Natural killer cell (primary cell): ENCODE measurements around the gene PCBD1. TPM values are rescaled to one million over a fixed set of nuclear protein-coding genes. Genes with fewer than 3 reads are reported as not detected.
A peak's percentile ranks its signal among the peaks of the same experiment; 100 is the strongest.

Source experiments
- ATAC-seq, 3 donors: fragments of 150-1000 bp in 2 of 3; fragments of 200-7000 bp in 1 of 3; cut with Tn5 transposase; 1 replicate in 1 of 3; 2 replicates in 2 of 3; pipeline ENCODE4 v1.10.0; 2021; ENCODE audit warnings: mild to moderate bottlenecking in 2 of 3, moderate library complexity in 2 of 3
- DNase-seq, 2 donors: peaks; one replicate each; pipeline versions ENCODE4 v3.0.0 to v3.0.0-alpha.2; 2013 to 2021; ENCODE audit warnings: mixed read lengths in 1 of 2
- H3K27ac ChIP-seq: one replicate; pipeline ENCODE4 v1.5.1; 2013; ENCODE audit warnings: mild to moderate bottlenecking, low read length
- H3K27me3 ChIP-seq: one replicate; pipeline ENCODE4 v1.6.1; 2013; ENCODE audit warnings: low read length; ENCODE audit not compliant: control insufficient read depth, insufficient read depth
- H3K36me3 ChIP-seq: one replicate; pipeline ENCODE4 v1.6.1; 2013; ENCODE audit warnings: low read length; ENCODE audit not compliant: control insufficient read depth, insufficient read depth
- H3K4me1 ChIP-seq: one replicate; pipeline ENCODE4 v1.6.1; 2013; ENCODE audit warnings: low read length; ENCODE audit not compliant: control insufficient read depth, insufficient read depth
- H3K4me3 ChIP-seq: one replicate; pipeline ENCODE4 v1.5.1; 2013; ENCODE audit warnings: low read length
- H3K9me3 ChIP-seq: one replicate; pipeline ENCODE4 v1.6.1; 2013; ENCODE audit warnings: low read length; ENCODE audit not compliant: control insufficient read depth, insufficient read depth
- H3K27ac Mint-ChIP-seq, 2 donors: one replicate each; pipeline ENCODE4 v1.8.0; 2022; ENCODE audit warnings: mild to moderate bottlenecking in 2 of 2, mixed read lengths in 2 of 2, moderate library complexity in 1 of 2
- H3K27me3 Mint-ChIP-seq, 2 donors: one replicate each; pipeline ENCODE4 v1.8.0; 2022; ENCODE audit warnings: low read depth in 2 of 2, mixed read lengths in 2 of 2
- H3K36me3 Mint-ChIP-seq: one replicate; pipeline ENCODE4 v1.8.0; 2022; ENCODE audit warnings: mixed read lengths
- H3K4me1 Mint-ChIP-seq, 2 donors: one replicate each; pipeline ENCODE4 v1.8.0; 2022; ENCODE audit warnings: mixed read lengths in 2 of 2
- H3K4me3 Mint-ChIP-seq: one replicate; pipeline ENCODE4 v1.8.0; 2022; ENCODE audit warnings: mild to moderate bottlenecking, moderate library complexity, mixed read lengths
- H3K9me3 Mint-ChIP-seq, 2 donors: one replicate each; pipeline ENCODE4 v1.8.0; 2022; ENCODE audit warnings: mixed read lengths in 2 of 2
- WGBS: methylation state at CpG from one replicate; pipeline ENCODE4 v1.1.7; 2013; ENCODE audit warnings: missing lambda C conversion rate; ENCODE audit not compliant: insufficient coverage; 5-methylcytosine and 5-hydroxymethylcytosine counted together
- intact Hi-C: fragments of 100-400 bp; cut with micrococcal nuclease; formaldehyde crosslinking; loops from one replicate; pipeline ENCODE4 v1.14.2; 2022
- total RNA-seq, 4 donors: library from RNA; stranded (reverse); fragments of 120-200 nt in 1 of 4; gene quantifications; one replicate each; pipeline versions ENCODE4 v1.2.3 to v1.2.4, GENCODE V29; 2013 to 2022
- TF ChIP-seq, protein P1 (sequence below): fragments of 200-600 bp; IDR thresholded peaks from one replicate; pipeline ENCODE4 v1.8.0; 2022; ENCODE audit warnings: antibody characterized with exemption

The PCBD1 gene
- total RNA-seq, 3 donors from 2014 or later (not counting 1 experiment from before 2014, with no cell fraction given) = 7.2 to 15.3 (median 10.4) TPM

GRCh38 chr10:70886921-70887665, 1.3 kb downstream of the PCBD1 start:
- peaks cover 11% of the 10 kb centered on the region for H3K4me1 ChIP-seq
- H3K27ac ChIP-seq = peak overlapping the region; percentile 37
- no peak for ATAC-seq
- 84% methylated on average over 12 of the region's 12 CpGs for WGBS
- H3K27ac Mint-ChIP-seq = peak overlapping the region; percentile 21 to 73
- TF ChIP-seq, protein P1, sequence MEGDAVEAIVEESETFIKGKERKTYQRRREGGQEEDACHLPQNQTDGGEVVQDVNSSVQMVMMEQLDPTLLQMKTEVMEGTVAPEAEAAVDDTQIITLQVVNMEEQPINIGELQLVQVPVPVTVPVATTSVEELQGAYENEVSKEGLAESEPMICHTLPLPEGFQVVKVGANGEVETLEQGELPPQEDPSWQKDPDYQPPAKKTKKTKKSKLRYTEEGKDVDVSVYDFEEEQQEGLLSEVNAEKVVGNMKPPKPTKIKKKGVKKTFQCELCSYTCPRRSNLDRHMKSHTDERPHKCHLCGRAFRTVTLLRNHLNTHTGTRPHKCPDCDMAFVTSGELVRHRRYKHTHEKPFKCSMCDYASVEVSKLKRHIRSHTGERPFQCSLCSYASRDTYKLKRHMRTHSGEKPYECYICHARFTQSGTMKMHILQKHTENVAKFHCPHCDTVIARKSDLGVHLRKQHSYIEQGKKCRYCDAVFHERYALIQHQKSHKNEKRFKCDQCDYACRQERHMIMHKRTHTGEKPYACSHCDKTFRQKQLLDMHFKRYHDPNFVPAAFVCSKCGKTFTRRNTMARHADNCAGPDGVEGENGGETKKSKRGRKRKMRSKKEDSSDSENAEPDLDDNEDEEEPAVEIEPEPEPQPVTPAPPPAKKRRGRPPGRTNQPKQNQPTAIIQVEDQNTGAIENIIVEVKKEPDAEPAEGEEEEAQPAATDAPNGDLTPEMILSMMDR = no peak
- H3K9me3 ChIP-seq = no peaks in the 10 kb centered on the region
- peaks cover 0 to 19% of the 10 kb centered on the region in 2 donors for H3K4me1 Mint-ChIP-seq
- no peak for DNase-seq
- H3K27me3 Mint-ChIP-seq = no peaks in the 10 kb centered on the region
- H3K9me3 Mint-ChIP-seq = no peaks in the 10 kb centered on the region
- H3K4me3 Mint-ChIP-seq = peak overlapping the region; percentile 77
- no peaks in the 10 kb centered on the region for H3K36me3 Mint-ChIP-seq
- H3K27me3 ChIP-seq = no peaks in the 10 kb centered on the region
- H3K36me3 ChIP-seq = peaks cover 6% of the 10 kb centered on the region
- peak overlapping the region; percentile 66 for H3K4me3 ChIP-seq
- intact Hi-C loops = loop anchor here (5.0 kb wide), 1 partner anchor 425 kb away; no protein-coding TSS in a partner anchor

GRCh38 chr10:70885931-70886903, 2.1 kb downstream of the PCBD1 start:
- H3K4me3 Mint-ChIP-seq = peak overlapping the region; percentile 59

DNA sequence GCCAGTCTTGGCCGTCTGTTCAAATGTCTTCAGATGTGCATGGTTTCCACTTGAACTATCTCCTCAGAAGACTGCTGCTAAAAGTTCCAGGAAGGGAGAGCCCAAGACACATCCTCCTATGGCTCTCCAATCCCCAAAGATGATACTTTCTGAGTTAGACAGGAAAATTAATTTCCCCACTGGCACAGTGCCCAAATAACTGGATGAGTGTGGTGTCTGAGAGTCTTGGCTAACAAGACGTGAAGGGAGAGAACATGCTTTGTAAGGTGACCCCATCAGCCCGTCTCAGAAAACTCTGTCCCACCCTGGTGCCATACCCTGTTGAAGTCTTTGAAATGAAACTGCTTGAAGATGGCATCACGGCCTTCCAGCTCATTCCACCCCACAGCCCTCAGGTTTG, 2.9 kb downstream of the PCBD1 start:
- peaks cover 0 to 19% of the 10 kb centered on the region in 2 donors for H3K4me1 Mint-ChIP-seq
- no peaks in the 10 kb centered on the region for H3K9me3 Mint-ChIP-seq
- H3K4me1 ChIP-seq = peaks cover 11% of the 10 kb centered on the region
- ATAC-seq (no peak), DNase-seq (no peak)
- H3K4me3 ChIP-seq = no peak overlapping the region
- H3K36me3 Mint-ChIP-seq = no peaks in the 10 kb centered on the region
- intact Hi-C loops = loop anchor here (5.0 kb wide), 1 partner anchor 423 kb away; no protein-coding TSS in a partner anchor
- no peaks in the 10 kb centered on the region for H3K9me3 ChIP-seq
- peaks cover 6% of the 10 kb centered on the region for H3K36me3 ChIP-seq
- H3K27ac Mint-ChIP-seq = peak overlapping the region in 1 of 2 donors; percentile 73
- H3K27me3 ChIP-seq = no peaks in the 10 kb centered on the region
- no peak overlapping the region for H3K4me3 Mint-ChIP-seq
- H3K27ac ChIP-seq = no peak overlapping the region
- TF ChIP-seq, protein P1 = no peak
- WGBS = 92% methylated on average over 4 of the region's 4 CpGs
- H3K27me3 Mint-ChIP-seq = no peaks in the 10 kb centered on the region

More at GRCh38 chr10:70885931-70886903, 2.1 kb downstream of the PCBD1 start:
- no peaks in the 10 kb centered on the region for H3K36me3 Mint-ChIP-seq
- 79% methylated on average over 18 of the region's 18 CpGs for WGBS
- Histone ChIP-seq H3K4me1 (peaks cover 11% of the 10 kb centered on the region), H3K36me3 (peaks cover 6% of the 10 kb centered on the region), H3K27me3 (no peaks in the 10 kb centered on the region), H3K4me3 (no peak overlapping the region), H3K27ac (no peak overlapping the region), H3K9me3 (no peaks in the 10 kb centered on the region)
- DNase-seq (no peak), ATAC-seq (no peak)
- peaks cover 0 to 19% of the 10 kb centered on the region in 2 donors for H3K4me1 Mint-ChIP-seq
- H3K27me3 Mint-ChIP-seq = no peaks in the 10 kb centered on the region
- intact Hi-C loops = loop anchor here (5.0 kb wide), 1 partner anchor 424 kb away; no protein-coding TSS in a partner anchor
- TF ChIP-seq, protein P1 = no peak
- H3K9me3 Mint-ChIP-seq = no peaks in the 10 kb centered on the region
- H3K27ac Mint-ChIP-seq = peak overlapping the region; percentile 21 to 73
